Measurements from ENCODE around the gene PCDHGA11. TPM values are rescaled to one million over a fixed set of nuclear protein-coding genes. Genes with fewer than 3 reads are reported as not detected.
"Not testable (repeated sequence)": the region's sequence is repeated elsewhere in the genome, so short reads cannot be mapped to it uniquely, and the experiment has no call there.

Gene PCDHGA11
- total and polyA plus RNA-seq, 4 donors: 0.22 to 2.5 (median 0.50) TPM

DNA sequence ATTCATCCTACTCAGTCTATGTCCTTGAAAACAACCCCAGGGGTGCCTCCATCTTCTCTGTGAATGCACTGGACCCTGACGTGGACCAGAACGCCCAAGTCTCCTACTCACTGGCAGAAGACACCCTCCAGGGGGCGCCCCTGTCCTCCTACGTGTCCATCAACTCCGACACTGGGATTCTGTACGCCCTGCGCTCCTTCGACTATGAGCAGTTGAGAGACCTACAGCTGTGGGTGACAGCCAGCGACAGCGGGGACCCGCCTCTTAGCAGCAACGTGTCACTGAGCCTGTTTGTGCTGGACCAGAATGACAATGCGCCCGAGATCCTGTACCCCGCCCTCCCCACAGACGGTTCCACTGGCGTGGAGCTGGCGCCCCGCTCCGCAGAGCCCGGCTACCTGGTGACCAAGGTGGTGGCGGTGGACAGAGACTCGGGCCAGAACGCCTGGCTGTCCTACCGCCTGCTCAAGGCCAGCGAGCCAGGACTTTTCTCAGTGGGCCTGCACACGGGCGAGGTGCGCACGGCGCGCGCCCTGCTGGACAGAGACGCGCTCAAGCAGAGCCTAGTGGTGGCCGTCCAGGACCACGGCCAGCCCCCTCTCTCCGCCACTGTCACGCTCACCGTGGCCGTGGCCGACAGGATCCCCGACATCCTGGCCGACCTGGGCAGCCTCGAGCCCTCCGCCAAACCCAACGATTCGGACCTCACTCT, 45.3 kb upstream of the PCDHGA11 start:
- H3K4me3 ChIP-seq (ENCODE audit: low read depth in 1 of 3, low read length in 3 of 3): peak overlapping the region in 2 of 3 donors; percentile 5 to 41
- H3K9me3 ChIP-seq (ENCODE audit: control insufficient read depth in 4 of 4, low read length in 3 of 4): peaks cover 34 to 75% (median 51%) of the 10 kb centered on the region in 4 donors
- not testable (repeated sequence) for H3K27me3 ChIP-seq (ENCODE audit: control insufficient read depth in 4 of 4, insufficient read depth in 4 of 4, low read length in 3 of 4); H3K27ac ChIP-seq (ENCODE audit: low read depth in 1 of 2, low read length in 2 of 2); H3K36me3 ChIP-seq (ENCODE audit: control insufficient read depth in 4 of 4, insufficient read depth in 3 of 4, low read depth in 1 of 4, low read length in 3 of 4); H3K4me1 ChIP-seq (ENCODE audit: control insufficient read depth in 4 of 4, insufficient read depth in 4 of 4, low read length in 3 of 4); DNase-seq (ENCODE audit: low spot score); H3K9ac ChIP-seq (ENCODE audit: low read depth in 1 of 2, low read length in 2 of 2)
- WGBS: 47% methylated on average over 43 of the region's 48 CpGs

DNA sequence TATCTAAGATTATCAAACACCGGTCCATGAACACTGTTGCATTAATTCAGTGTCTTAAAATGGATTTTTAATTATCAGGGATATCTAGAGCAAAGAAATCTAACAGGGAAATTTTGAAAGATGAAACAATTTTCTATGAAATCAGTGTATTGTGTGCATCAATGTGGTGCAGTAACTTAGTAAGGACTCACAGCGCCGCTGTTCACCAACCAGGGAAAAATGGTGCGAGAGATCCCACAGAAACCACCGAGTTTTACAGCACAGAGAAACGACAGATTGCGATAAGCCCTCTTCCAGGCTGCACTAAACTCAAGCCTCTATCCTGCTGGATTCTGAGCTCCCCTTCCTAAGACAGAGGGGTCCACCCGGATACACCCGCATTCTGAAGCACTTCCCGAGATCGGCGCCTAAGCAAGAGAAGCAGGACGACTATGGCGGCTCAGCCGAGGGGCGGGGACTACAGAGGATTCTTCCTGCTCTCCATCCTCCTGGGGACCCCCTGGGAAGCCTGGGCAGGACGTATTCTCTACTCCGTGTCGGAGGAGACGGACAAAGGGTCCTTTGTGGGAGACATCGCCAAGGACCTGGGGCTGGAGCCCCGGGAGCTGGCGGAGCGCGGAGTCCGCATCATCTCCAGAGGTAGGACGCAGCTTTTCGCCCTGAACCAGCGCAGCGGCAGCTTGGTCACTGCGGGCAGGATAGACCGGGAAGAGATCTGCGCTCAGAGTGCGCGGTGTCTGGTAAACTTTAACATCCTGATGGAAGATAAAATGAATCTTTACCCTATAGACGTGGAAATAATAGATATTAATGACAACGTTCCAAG, 38.2 kb upstream of the PCDHGA11 start, which contains the start of gene PCDHGA7:
Gene PCDHGA7, plus strand, starts transcription at position 274 of the 826 bp plus-strand sequence. Its CDS starts 158 bp downstream, at position 432.
- 16% methylated on average over 37 of the region's 37 CpGs for WGBS
- Histone ChIP-seq H3K9me3 (ENCODE audit: control insufficient read depth in 4 of 4, low read length in 3 of 4) (peaks cover 21 to 67% (median 33%) of the 10 kb centered on the region in 4 donors), H3K9ac (ENCODE audit: low read depth in 1 of 2, low read length in 2 of 2) (no peak within 1 kb of the TSS), H3K36me3 (ENCODE audit: control insufficient read depth in 4 of 4, insufficient read depth in 3 of 4, low read depth in 1 of 4, low read length in 3 of 4) (no peaks in the 10 kb centered on the region), H3K27me3 (ENCODE audit: control insufficient read depth in 4 of 4, insufficient read depth in 4 of 4, low read length in 3 of 4) (peaks cover 0 to 6% (median 0%) of the 10 kb centered on the region in 4 donors), H3K4me1 (ENCODE audit: control insufficient read depth in 4 of 4, insufficient read depth in 4 of 4, low read length in 3 of 4) (no peaks in the 10 kb centered on the region), H3K27ac (ENCODE audit: low read depth in 1 of 2, low read length in 2 of 2) (no peak within 1 kb of the TSS), H3K4me3 (ENCODE audit: low read depth in 1 of 3, low read length in 3 of 3) (peak within 1 kb of the TSS; percentile 1 to 69 (median 63))
- no peak for TF ChIP-seq MAX (IDR thresholded peaks at IDR 0.05)
- no peak for TF ChIP-seq FOXA2 (IDR thresholded peaks at IDR 0.05)
- no peak for TF ChIP-seq EGR1 (IDR thresholded peaks at IDR 0.05; ENCODE audit: low read depth in 2 of 2)
- TF ChIP-seq HNF4G (IDR thresholded peaks at IDR 0.05): no peak
- no peak for TF ChIP-seq JUND (IDR thresholded peaks at IDR 0.05)
- TF ChIP-seq, protein P1, sequence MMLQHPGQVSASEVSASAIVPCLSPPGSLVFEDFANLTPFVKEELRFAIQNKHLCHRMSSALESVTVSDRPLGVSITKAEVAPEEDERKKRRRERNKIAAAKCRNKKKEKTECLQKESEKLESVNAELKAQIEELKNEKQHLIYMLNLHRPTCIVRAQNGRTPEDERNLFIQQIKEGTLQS (IDR thresholded peaks at IDR 0.05): no peak
- no peak for TF ChIP-seq FOXA1 (IDR thresholded peaks at IDR 0.05)
- TF ChIP-seq RAD21 (IDR thresholded peaks at IDR 0.05): no peak
- no peak for TF ChIP-seq ZBTB33 (IDR thresholded peaks at IDR 0.05)
- no peak for TF ChIP-seq SP1 (IDR thresholded peaks at IDR 0.05)
- no peak for TF ChIP-seq GABPA (IDR thresholded peaks at IDR 0.05 in 1 of 2, conservative IDR thresholded peaks at IDR 0.05 in 1 of 2)
- no peak for TF ChIP-seq HNF4A (conservative IDR thresholded peaks at IDR 0.05)
- TF ChIP-seq, protein P2, sequence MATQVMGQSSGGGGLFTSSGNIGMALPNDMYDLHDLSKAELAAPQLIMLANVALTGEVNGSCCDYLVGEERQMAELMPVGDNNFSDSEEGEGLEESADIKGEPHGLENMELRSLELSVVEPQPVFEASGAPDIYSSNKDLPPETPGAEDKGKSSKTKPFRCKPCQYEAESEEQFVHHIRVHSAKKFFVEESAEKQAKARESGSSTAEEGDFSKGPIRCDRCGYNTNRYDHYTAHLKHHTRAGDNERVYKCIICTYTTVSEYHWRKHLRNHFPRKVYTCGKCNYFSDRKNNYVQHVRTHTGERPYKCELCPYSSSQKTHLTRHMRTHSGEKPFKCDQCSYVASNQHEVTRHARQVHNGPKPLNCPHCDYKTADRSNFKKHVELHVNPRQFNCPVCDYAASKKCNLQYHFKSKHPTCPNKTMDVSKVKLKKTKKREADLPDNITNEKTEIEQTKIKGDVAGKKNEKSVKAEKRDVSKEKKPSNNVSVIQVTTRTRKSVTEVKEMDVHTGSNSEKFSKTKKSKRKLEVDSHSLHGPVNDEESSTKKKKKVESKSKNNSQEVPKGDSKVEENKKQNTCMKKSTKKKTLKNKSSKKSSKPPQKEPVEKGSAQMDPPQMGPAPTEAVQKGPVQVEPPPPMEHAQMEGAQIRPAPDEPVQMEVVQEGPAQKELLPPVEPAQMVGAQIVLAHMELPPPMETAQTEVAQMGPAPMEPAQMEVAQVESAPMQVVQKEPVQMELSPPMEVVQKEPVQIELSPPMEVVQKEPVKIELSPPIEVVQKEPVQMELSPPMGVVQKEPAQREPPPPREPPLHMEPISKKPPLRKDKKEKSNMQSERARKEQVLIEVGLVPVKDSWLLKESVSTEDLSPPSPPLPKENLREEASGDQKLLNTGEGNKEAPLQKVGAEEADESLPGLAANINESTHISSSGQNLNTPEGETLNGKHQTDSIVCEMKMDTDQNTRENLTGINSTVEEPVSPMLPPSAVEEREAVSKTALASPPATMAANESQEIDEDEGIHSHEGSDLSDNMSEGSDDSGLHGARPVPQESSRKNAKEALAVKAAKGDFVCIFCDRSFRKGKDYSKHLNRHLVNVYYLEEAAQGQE (IDR thresholded peaks at IDR 0.05): no peak
- no peak for TF ChIP-seq NR2F2 (IDR thresholded peaks at IDR 0.05)
- TF ChIP-seq, protein P3, sequence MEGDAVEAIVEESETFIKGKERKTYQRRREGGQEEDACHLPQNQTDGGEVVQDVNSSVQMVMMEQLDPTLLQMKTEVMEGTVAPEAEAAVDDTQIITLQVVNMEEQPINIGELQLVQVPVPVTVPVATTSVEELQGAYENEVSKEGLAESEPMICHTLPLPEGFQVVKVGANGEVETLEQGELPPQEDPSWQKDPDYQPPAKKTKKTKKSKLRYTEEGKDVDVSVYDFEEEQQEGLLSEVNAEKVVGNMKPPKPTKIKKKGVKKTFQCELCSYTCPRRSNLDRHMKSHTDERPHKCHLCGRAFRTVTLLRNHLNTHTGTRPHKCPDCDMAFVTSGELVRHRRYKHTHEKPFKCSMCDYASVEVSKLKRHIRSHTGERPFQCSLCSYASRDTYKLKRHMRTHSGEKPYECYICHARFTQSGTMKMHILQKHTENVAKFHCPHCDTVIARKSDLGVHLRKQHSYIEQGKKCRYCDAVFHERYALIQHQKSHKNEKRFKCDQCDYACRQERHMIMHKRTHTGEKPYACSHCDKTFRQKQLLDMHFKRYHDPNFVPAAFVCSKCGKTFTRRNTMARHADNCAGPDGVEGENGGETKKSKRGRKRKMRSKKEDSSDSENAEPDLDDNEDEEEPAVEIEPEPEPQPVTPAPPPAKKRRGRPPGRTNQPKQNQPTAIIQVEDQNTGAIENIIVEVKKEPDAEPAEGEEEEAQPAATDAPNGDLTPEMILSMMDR (IDR thresholded peaks at IDR 0.05; ENCODE audit: low read depth, low read length, missing input control): no peak
- DNase-seq (ENCODE audit: low spot score): no peak
